ENCODE data around the gene OR2Z1. TPM values are rescaled to one million over a fixed set of nuclear protein-coding genes. Genes with fewer than 3 reads are reported as not detected.

Gene OR2Z1
- total RNA-seq, 3 donors from 2014 or later (not counting 1 experiment from before 2014, with no cell fraction given) = 0.43 TPM; not detected in 2

- H3K27ac ChIP-seq (ENCODE audit: low read length) = no peak overlapping the region
- TF ChIP-seq, protein P1, sequence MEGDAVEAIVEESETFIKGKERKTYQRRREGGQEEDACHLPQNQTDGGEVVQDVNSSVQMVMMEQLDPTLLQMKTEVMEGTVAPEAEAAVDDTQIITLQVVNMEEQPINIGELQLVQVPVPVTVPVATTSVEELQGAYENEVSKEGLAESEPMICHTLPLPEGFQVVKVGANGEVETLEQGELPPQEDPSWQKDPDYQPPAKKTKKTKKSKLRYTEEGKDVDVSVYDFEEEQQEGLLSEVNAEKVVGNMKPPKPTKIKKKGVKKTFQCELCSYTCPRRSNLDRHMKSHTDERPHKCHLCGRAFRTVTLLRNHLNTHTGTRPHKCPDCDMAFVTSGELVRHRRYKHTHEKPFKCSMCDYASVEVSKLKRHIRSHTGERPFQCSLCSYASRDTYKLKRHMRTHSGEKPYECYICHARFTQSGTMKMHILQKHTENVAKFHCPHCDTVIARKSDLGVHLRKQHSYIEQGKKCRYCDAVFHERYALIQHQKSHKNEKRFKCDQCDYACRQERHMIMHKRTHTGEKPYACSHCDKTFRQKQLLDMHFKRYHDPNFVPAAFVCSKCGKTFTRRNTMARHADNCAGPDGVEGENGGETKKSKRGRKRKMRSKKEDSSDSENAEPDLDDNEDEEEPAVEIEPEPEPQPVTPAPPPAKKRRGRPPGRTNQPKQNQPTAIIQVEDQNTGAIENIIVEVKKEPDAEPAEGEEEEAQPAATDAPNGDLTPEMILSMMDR (IDR thresholded peaks at IDR 0.05) = no peak
- Mint-ChIP-seq H3K36me3 (no peaks in the 10 kb centered on the region), H3K27ac (no peak overlapping the region), H3K4me1 (peaks cover 37 to 57% of the 10 kb centered on the region in 2 donors), H3K4me3 (no peak overlapping the region), H3K27me3 (ENCODE audit: low read depth in 2 of 2) (peaks cover 0 to 4% of the 10 kb centered on the region in 2 donors), H3K9me3 (peaks cover 11 to 15% of the 10 kb centered on the region in 2 donors)
- H3K27me3 ChIP-seq (ENCODE audit: control insufficient read depth, insufficient read depth, low read length) = no peaks in the 10 kb centered on the region
- H3K9me3 ChIP-seq (ENCODE audit: control insufficient read depth, insufficient read depth, low read length) = no peaks in the 10 kb centered on the region
- H3K4me3 ChIP-seq (ENCODE audit: low read length) = no peak overlapping the region
- peaks cover 42% of the 10 kb centered on the region for H3K4me1 ChIP-seq (ENCODE audit: control insufficient read depth, insufficient read depth, low read length)
- DNase-seq = no peak
- H3K36me3 ChIP-seq (ENCODE audit: control insufficient read depth, insufficient read depth, low read length) = no peaks in the 10 kb centered on the region
- no peak for ATAC-seq
- WGBS (ENCODE audit: insufficient coverage) = 73% methylated on average over 2 of the region's 2 CpGs
- intact Hi-C loops (cut with micrococcal nuclease) = no loop called here
Measured at GRCh38 chr19:8682472-8682871, 39.0 kb upstream of the OR2Z1 start.

DNA sequence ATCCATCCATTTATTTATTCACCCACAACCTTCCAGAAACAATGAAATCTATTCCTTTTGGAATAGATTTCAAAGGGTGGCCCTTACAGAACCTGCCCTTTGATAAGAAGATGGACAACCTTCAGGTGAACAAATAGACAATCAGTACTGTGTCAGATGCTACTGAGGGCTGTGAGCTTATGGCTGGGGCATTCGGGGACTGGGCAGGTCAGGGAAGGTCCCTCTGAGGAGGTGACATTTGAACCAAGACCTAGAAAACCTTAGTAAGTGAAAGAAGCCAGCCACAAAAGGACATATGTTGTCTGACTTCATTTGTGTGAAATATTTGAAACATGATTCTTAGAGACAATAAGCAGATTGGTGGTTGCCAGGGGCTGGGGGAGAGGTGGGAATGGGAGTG is 38.5 kb upstream of the OR2Z1 start:
- peaks cover 37 to 53% of the 10 kb centered on the region in 2 donors for H3K4me1 Mint-ChIP-seq
- Histone ChIP-seq H3K27ac (ENCODE audit: low read length) (no peak overlapping the region), H3K9me3 (ENCODE audit: control insufficient read depth, insufficient read depth, low read length) (no peaks in the 10 kb centered on the region), H3K4me3 (ENCODE audit: low read length) (no peak overlapping the region), H3K4me1 (ENCODE audit: control insufficient read depth, insufficient read depth, low read length) (peaks cover 44% of the 10 kb centered on the region), H3K27me3 (ENCODE audit: control insufficient read depth, insufficient read depth, low read length) (no peaks in the 10 kb centered on the region), H3K36me3 (ENCODE audit: control insufficient read depth, insufficient read depth, low read length) (no peaks in the 10 kb centered on the region)
- H3K36me3 Mint-ChIP-seq = no peaks in the 10 kb centered on the region
- H3K27me3 Mint-ChIP-seq (ENCODE audit: low read depth in 2 of 2) = peaks cover 0 to 2% of the 10 kb centered on the region in 2 donors
- peaks cover 9 to 14% of the 10 kb centered on the region in 2 donors for H3K9me3 Mint-ChIP-seq
- TF ChIP-seq, protein P1 (IDR thresholded peaks at IDR 0.05) = no peak
- H3K4me3 Mint-ChIP-seq = no peak overlapping the region
- no peak for DNase-seq
- WGBS (ENCODE audit: insufficient coverage) = 64% methylated on average over 1 of the region's 1 CpG
- no peak overlapping the region for H3K27ac Mint-ChIP-seq
- intact Hi-C loops (cut with micrococcal nuclease) = no loop called here
- no peak for ATAC-seq

- Mint-ChIP-seq H3K36me3 (no peaks in the 10 kb centered on the region), H3K9me3 (peaks cover 2 to 7% of the 10 kb centered on the region in 2 donors), H3K27ac (peak overlapping the region in 1 of 2 donors; percentile 70), H3K4me3 (peak overlapping the region; percentile 18), H3K27me3 (ENCODE audit: low read depth in 2 of 2) (no peaks in the 10 kb centered on the region), H3K4me1 (peaks cover 37 to 45% of the 10 kb centered on the region in 2 donors)
- H3K4me1 ChIP-seq (ENCODE audit: control insufficient read depth, insufficient read depth, low read length) = peaks cover 47% of the 10 kb centered on the region
- H3K4me3 ChIP-seq (ENCODE audit: low read length) = no peak overlapping the region
- no peaks in the 10 kb centered on the region for H3K27me3 ChIP-seq (ENCODE audit: control insufficient read depth, insufficient read depth, low read length)
- DNase-seq (no peak), ATAC-seq (peak; percentile 40 to 66 (median 55))
- TF ChIP-seq, protein P1 (IDR thresholded peaks at IDR 0.05) = no peak
- H3K27ac ChIP-seq (ENCODE audit: low read length) = no peak overlapping the region
- H3K9me3 ChIP-seq (ENCODE audit: control insufficient read depth, insufficient read depth, low read length) = no peaks in the 10 kb centered on the region
- no peaks in the 10 kb centered on the region for H3K36me3 ChIP-seq (ENCODE audit: control insufficient read depth, insufficient read depth, low read length)
- 54% methylated on average over 18 of the region's 21 CpGs for WGBS (ENCODE audit: insufficient coverage)
- intact Hi-C loops (cut with micrococcal nuclease) = no loop called here
Measured at GRCh38 chr19:8684001-8684902, 37.2 kb upstream of the OR2Z1 start.
